WTC11 (cell line): ENCODE data around the gene CCDC30. TPM values are rescaled to one million over a fixed set of nuclear protein-coding genes. Genes with fewer than 3 reads are reported as not detected.
A peak's percentile ranks its signal among the peaks of the same experiment; 100 is the strongest.

ENCODE experiments used
- ATAC-seq: fragments of 200-7000 bp; cut with Tn5 transposase; 2 replicates; pipeline ENCODE4 v1.10.0; 2021; ENCODE audit warnings: mild to moderate bottlenecking, moderate library complexity
- CTCF ChIA-PET: fragments of 300-600 bp; sonication (Branson Sonifier 250); formaldehyde crosslinking; loops from one replicate; lab custom pipeline; 2021; ENCODE audit warnings: antibody characterized with exemption; lab: Charles Lee
- POLR2A ChIA-PET: fragments of 350-600 bp; sonication (Branson Sonifier 250); formaldehyde crosslinking; loops from one replicate; lab custom pipeline; 2021; ENCODE audit warnings: antibody characterized with exemption; lab: Charles Lee
- DNase-seq: peaks from one replicate; pipeline ENCODE4 v3.0.0; 2021; ENCODE audit warnings: low spot score
- H3K27ac Mint-ChIP-seq: 2 replicates; pipeline ENCODE4 v1.8.0; 2021; ENCODE audit warnings: mixed read lengths
- H3K27me3 Mint-ChIP-seq: 2 replicates; pipeline ENCODE4 v1.8.0; 2021; ENCODE audit warnings: low read depth, mild to moderate bottlenecking, moderate library complexity, mixed read lengths
- H3K36me3 Mint-ChIP-seq: 2 replicates; pipeline ENCODE4 v1.8.0; 2021; ENCODE audit warnings: mixed read lengths
- H3K4me1 Mint-ChIP-seq: 2 replicates; pipeline ENCODE4 v1.8.0; 2022; ENCODE audit warnings: mixed read lengths
- H3K4me3 Mint-ChIP-seq: 2 replicates; pipeline ENCODE4 v1.8.0; 2021; ENCODE audit warnings: mild to moderate bottlenecking, moderate library complexity, mixed read lengths
- H3K9me3 Mint-ChIP-seq: 2 replicates; pipeline ENCODE4 v1.8.0; 2021; ENCODE audit warnings: mixed read lengths
- ARID4B ChIP-seq: sonication (generic); formaldehyde crosslinking; IDR thresholded peaks from 2 replicates; pipeline ENCODE4 v1.8.0; 2023; ENCODE audit warnings: missing genetic modification reagents, mild to moderate bottlenecking, borderline replicate concordance
- CDX4 ChIP-seq: fragments of 250-450 bp; sonication (Bioruptor Pico); IDR thresholded peaks from 2 replicates; pipeline ENCODE4 v1.9.0; 2021; ENCODE audit warnings: moderate library complexity, mild to moderate bottlenecking, inconsistent platforms, borderline replicate concordance
- E2F1 ChIP-seq: sonication (generic); formaldehyde crosslinking; IDR thresholded peaks from 2 replicates; pipeline ENCODE4 v1.8.0; 2022; ENCODE audit warnings: mild to moderate bottlenecking, missing genetic modification reagents
- E2F4 ChIP-seq: sonication (generic); formaldehyde crosslinking; IDR thresholded peaks from 2 replicates; pipeline ENCODE4 v1.8.1; 2022; ENCODE audit warnings: low read depth, mild to moderate bottlenecking, moderate library complexity, missing genetic modification reagents, borderline replicate concordance
- ERG ChIP-seq: fragments of 250-450 bp; sonication (Bioruptor Pico); IDR thresholded peaks from 2 replicates; pipeline ENCODE4 v1.8.0; 2021; ENCODE audit warnings: mild to moderate bottlenecking
- ESRRA ChIP-seq: sonication (generic); formaldehyde crosslinking; IDR thresholded peaks from 2 replicates; pipeline ENCODE4 v1.8.1; 2022; ENCODE audit warnings: mild to moderate bottlenecking, missing genetic modification reagents, borderline replicate concordance
- GTF2I ChIP-seq: fragments of 250-450 bp; sonication (Bioruptor Pico); conservative IDR thresholded peaks from 2 replicates; pipeline ENCODE4 v1.4.0; 2021; ENCODE audit warnings: mild to moderate bottlenecking
- MAX ChIP-seq: sonication (generic); formaldehyde crosslinking; IDR thresholded peaks from 2 replicates; pipeline ENCODE4 v1.8.0; 2022; ENCODE audit warnings: mild to moderate bottlenecking, missing genetic modification reagents
- MLX ChIP-seq: sonication (generic); formaldehyde crosslinking; IDR thresholded peaks from 2 replicates; pipeline ENCODE4 v1.8.1; 2023; ENCODE audit warnings: mild to moderate bottlenecking, missing genetic modification reagents, moderate library complexity
- NR2C2 ChIP-seq: sonication (generic); formaldehyde crosslinking; IDR thresholded peaks from 2 replicates; pipeline ENCODE4 v1.8.0; 2022; ENCODE audit warnings: mild to moderate bottlenecking, missing genetic modification reagents
- SMAD3 ChIP-seq: sonication (generic); formaldehyde crosslinking; IDR thresholded peaks from 2 replicates; pipeline ENCODE4 v1.8.0; 2022; ENCODE audit warnings: missing genetic modification reagents, mild to moderate bottlenecking, borderline replicate concordance
- TP53 ChIP-seq: sonication (generic); formaldehyde crosslinking; IDR thresholded peaks from 2 replicates; pipeline ENCODE4 v1.8.1; 2023; ENCODE audit warnings: mild to moderate bottlenecking, missing genetic modification reagents
- ZBTB43 ChIP-seq: sonication (generic); formaldehyde crosslinking; IDR thresholded peaks from 2 replicates; pipeline ENCODE4 v1.8.1; 2023; ENCODE audit warnings: mild to moderate bottlenecking, missing genetic modification reagents
- ZNF512 ChIP-seq: sonication (generic); formaldehyde crosslinking; IDR thresholded peaks from 2 replicates; pipeline ENCODE4 v1.8.1; 2022; ENCODE audit warnings: missing genetic modification reagents, borderline replicate concordance
- ZNF532 ChIP-seq: fragments of 250-450 bp; sonication (Bioruptor Pico); IDR thresholded peaks from 2 replicates; pipeline ENCODE4 v1.9.0; 2021; ENCODE audit warnings: mild to moderate bottlenecking, borderline replicate concordance
- total RNA-seq: library from RNA; stranded (reverse); gene quantifications from 3 replicates; pipeline ENCODE4 v1.2.3, GENCODE V29; 2021

The CCDC30 gene
- total RNA-seq, 1 experiment from 2014 or later: 0.92 TPM

GRCh38 chr1:42682739-42683531, 219.8 kb downstream of the CCDC30 start:
- ATAC-seq: no peak
- H3K4me1 Mint-ChIP-seq: peaks cover 53% of the 10 kb centered on the region
- POLR2A ChIA-PET: interaction anchor here (0.7 to 2.8 kb wide), 8 partner anchors 8 to 510 kb away, joined by 3 to 20 read pairs (median 4); partner anchors contain the start of genes C1orf50, CLDN19, P3H1 and PPIH
- peak overlapping the region; percentile 84 for H3K27ac Mint-ChIP-seq
- peak; percentile 43 for DNase-seq
- CTCF ChIA-PET: interaction anchor here (0.6 to 3.1 kb wide), 7 partner anchors 25 to 509 kb away, joined by 3 to 9 read pairs (median 4); partner anchors contain the start of genes CLDN19 and PPIH
- H3K27me3 Mint-ChIP-seq: no peaks in the 10 kb centered on the region; the same call in 1 of the 2 replicates
- no peaks in the 10 kb centered on the region for H3K9me3 Mint-ChIP-seq
- peak overlapping the region; percentile 97 for H3K4me3 Mint-ChIP-seq
- H3K36me3 Mint-ChIP-seq: peaks cover 33% of the 10 kb centered on the region
- TF ChIP-seq ZBTB43 (CRISPR knock-in tag) (no peak), E2F1 (CRISPR knock-in tag) (no peak), E2F4 (CRISPR knock-in tag) (0 out of 2 replicates have a peak, but pooled peaks have one; percentile 43), CDX4 (CRISPR knock-in tag) (no peak), MLX (CRISPR knock-in tag) (no peak), ZNF532 (no peak), NR2C2 (CRISPR knock-in tag) (no peak), ERG (CRISPR knock-in tag) (no peak), ZNF512 (CRISPR knock-in tag) (no peak), MAX (CRISPR knock-in tag) (peak; percentile 82; the same call in 1 of the 2 replicates), ARID4B (CRISPR knock-in tag) (0 out of 2 replicates have a peak, but pooled peaks have one; percentile 18), ESRRA (CRISPR knock-in tag) (no peak; the same call in 1 of the 2 replicates), GTF2I (no peak), TP53 (no peak), SMAD3 (CRISPR knock-in tag) (0 out of 2 replicates have a peak, but pooled peaks have one; percentile 25)
